ENCODE measurements around the gene CPEB1.

The CPEB1 gene

DNA sequence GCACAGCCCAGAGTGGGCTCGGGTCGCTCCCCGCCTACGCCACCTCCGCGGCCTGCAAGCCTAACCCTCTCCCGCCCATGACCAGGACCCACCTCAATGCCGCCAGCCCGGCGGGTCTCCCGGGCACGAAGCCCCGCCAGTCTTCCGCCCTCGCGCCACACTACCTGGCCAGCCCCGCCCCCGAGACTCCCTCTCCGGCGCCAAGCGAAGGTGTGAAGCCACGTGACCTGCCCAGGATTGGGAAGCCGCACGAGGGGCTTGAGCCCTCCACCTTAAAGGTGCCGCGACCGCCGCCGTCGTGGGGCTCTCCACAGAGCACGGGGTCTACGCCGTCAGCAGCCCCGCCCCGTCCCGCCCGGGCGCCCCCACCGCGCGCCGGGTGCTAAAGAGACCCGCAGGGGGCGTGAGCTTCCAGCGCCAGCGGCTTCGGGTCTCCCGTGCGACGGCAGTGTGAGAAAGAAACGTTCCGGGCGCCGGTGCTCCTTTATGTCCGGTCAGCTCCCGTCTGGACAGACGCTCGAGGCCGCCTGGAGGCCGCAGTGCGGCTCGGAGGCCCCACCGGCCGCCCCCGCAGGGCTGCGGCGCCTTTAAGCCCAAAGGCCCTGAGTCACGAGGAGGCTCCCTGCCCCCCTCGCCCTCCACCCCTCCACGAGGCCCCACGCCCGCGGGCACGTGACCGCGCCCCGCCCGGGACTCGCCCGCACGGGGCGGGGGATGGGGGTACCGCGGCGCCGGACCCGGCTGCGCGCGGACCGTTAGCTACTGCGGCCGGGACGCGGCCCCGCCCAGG lies at the start of gene CPEB1:
Gene CPEB1 (minus strand): TSS at position 319 of the 790 bp plus-strand sequence. CDS start 18,904 bp downstream, outside the sequence.
- peak within 1 kb of the TSS; percentile 71 to 78 (median 77) for H3K4me3 Mint-ChIP-seq
- H3K27me3 Mint-ChIP-seq (ENCODE audit: low read depth) = peaks cover 91% of the 10 kb centered on the region
- peak; percentile 9 to 27 (median 13) for TF ChIP-seq CTCF (IDR thresholded peaks at IDR 0.05; ENCODE audit: unreplicated experiment in 3 of 3)
- H3K4me1 Mint-ChIP-seq = peaks cover 6% of the 10 kb centered on the region
- H3K27ac Mint-ChIP-seq = peak within 1 kb of the TSS in 1 of 3 experiments; percentile 72
- H3K9me3 Mint-ChIP-seq = no peaks in the 10 kb centered on the region
- no peaks in the 10 kb centered on the region for H3K36me3 Mint-ChIP-seq (ENCODE audit: low read depth)

DNA sequence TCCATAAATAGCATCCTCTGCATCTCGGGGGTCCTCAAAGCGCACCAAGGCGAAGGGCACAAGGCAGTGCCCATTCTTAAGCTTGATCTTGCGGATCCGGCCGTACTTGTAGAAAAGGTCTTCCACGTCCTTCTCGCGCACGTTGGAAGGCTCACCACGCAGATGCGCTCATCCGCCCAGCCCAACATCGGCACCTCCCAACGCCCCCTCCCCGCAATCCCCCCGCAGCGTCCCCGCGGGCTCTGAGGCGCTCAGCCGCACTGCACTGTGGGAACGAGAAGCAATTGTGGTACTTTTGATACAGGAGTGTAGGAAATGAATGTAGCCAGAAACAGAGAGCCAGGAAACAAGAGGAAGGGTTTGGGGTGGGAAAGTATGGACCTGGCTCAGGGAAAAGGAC lies 45.0 kb upstream of the CPEB1 start:
- no peak for TF ChIP-seq CTCF (IDR thresholded peaks at IDR 0.05; ENCODE audit: unreplicated experiment in 3 of 3)
- Mint-ChIP-seq H3K9me3 (peaks cover 5% of the 10 kb centered on the region), H3K36me3 (ENCODE audit: low read depth) (no peaks in the 10 kb centered on the region), H3K27ac (no peak overlapping the region), H3K4me3 (no peak overlapping the region), H3K27me3 (ENCODE audit: low read depth) (peaks cover 2% of the 10 kb centered on the region), H3K4me1 (no peaks in the 10 kb centered on the region)

GRCh38 chr15:82689147-82689546 lies 42.0 kb upstream of the CPEB1 start:
- no peak for TF ChIP-seq CTCF (IDR thresholded peaks at IDR 0.05; ENCODE audit: unreplicated experiment in 3 of 3)
- peaks cover 13% of the 10 kb centered on the region for H3K27me3 Mint-ChIP-seq (ENCODE audit: low read depth)

DNA sequence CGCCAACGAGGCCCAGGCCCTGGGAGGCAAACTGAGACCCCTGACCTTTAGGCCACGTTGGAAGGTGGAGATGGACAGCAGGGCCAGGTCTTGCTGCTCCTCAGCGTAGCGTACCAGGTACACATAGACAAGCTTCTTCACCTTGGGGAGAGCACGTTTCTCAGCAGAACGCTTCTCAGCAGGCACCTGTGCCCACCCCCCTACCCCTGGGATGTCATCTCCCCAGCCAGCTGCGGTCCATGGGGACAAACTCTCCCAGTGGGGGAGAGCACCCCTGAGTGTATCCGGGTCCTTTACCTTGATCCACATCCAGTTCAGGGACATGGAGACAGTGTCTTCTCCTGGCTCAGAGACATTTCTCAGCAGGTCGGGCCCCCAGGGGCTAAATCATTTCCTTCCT lies 41.5 kb upstream of the CPEB1 start:
- no peak overlapping the region for H3K27ac Mint-ChIP-seq
- no peaks in the 10 kb centered on the region for H3K36me3 Mint-ChIP-seq (ENCODE audit: low read depth)
- H3K4me1 Mint-ChIP-seq = no peaks in the 10 kb centered on the region
- H3K4me3 Mint-ChIP-seq = no peak overlapping the region
- TF ChIP-seq CTCF (IDR thresholded peaks at IDR 0.05; ENCODE audit: unreplicated experiment in 3 of 3) = no peak
- peaks cover 17% of the 10 kb centered on the region for H3K27me3 Mint-ChIP-seq (ENCODE audit: low read depth)
- peaks cover 5% of the 10 kb centered on the region for H3K9me3 Mint-ChIP-seq

More at GRCh38 chr15:82689147-82689546, 42.0 kb upstream of the CPEB1 start:
- no peak overlapping the region for H3K27ac Mint-ChIP-seq
- peaks cover 5% of the 10 kb centered on the region for H3K9me3 Mint-ChIP-seq
- no peaks in the 10 kb centered on the region for H3K4me1 Mint-ChIP-seq
- H3K36me3 Mint-ChIP-seq (ENCODE audit: low read depth) = no peaks in the 10 kb centered on the region
- no peak overlapping the region for H3K4me3 Mint-ChIP-seq

DNA sequence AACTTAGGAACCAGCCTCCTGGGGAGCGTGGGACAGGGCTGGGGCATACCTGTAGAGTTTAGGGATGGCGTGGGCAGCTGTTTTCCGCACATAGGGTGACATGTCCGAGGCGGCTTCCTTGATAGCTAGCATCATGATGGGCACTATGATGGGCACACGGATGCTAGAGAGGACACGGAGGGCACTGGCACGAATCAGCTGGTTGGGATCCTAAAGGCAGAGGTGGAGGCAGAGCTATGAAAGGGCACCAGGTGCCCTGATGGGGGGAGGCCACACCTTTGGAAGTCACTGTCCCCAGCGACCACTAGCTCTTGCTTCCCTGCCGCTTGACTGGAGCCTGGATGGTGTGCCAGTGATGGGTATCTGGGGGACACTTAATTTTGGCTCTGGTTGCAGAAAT lies 34.2 kb upstream of the CPEB1 start:
- H3K27ac Mint-ChIP-seq = no peak overlapping the region
- H3K27me3 Mint-ChIP-seq (ENCODE audit: low read depth) = peaks cover 90% of the 10 kb centered on the region
- no peaks in the 10 kb centered on the region for H3K4me1 Mint-ChIP-seq
- peak overlapping the region; percentile 79 to 83 (median 79) for H3K4me3 Mint-ChIP-seq
- peaks cover 2% of the 10 kb centered on the region for H3K9me3 Mint-ChIP-seq
- TF ChIP-seq CTCF (IDR thresholded peaks at IDR 0.05; ENCODE audit: unreplicated experiment in 3 of 3) = no peak
- H3K36me3 Mint-ChIP-seq (ENCODE audit: low read depth) = no peaks in the 10 kb centered on the region
